Uterus (tissue), 4 donors: ENCODE data around the gene HECTD1. TPM values are rescaled to one million over a fixed set of nuclear protein-coding genes. Genes with fewer than 3 reads are reported as not detected.

Source experiments
- DNase-seq, 2 donors: peaks; one replicate each; pipeline ENCODE4 v3.0.0-alpha.2; 2019 to 2020
- H3K27ac ChIP-seq, 2 donors: fragments of 200-600 bp; sonication (generic); 1 replicate in 1 of 2; 2 replicates in 1 of 2; pipeline ENCODE4 v1.5.1; 2016 to 2018
- H3K27me3 ChIP-seq, 2 donors: fragments of 200-600 bp; sonication (generic); one replicate each; pipeline ENCODE4 v1.5.1; 2018 to 2019; ENCODE audit warnings: control low read depth in 1 of 2
- H3K36me3 ChIP-seq, 2 donors: fragments of 200-600 bp; sonication (generic); one replicate each; pipeline ENCODE4 v1.5.1; 2019; ENCODE audit warnings: control low read depth in 1 of 2
- H3K4me1 ChIP-seq, 2 donors: fragments of 200-600 bp; sonication (generic); one replicate each; pipeline ENCODE4 v1.5.1; 2018 to 2019; ENCODE audit warnings: control low read depth in 1 of 2
- H3K4me3 ChIP-seq, 2 donors: fragments of 200-600 bp; sonication (generic); 1 replicate in 1 of 2; 2 replicates in 1 of 2; pipeline ENCODE4 v1.5.1; 2018 to 2019; ENCODE audit warnings: mild to moderate bottlenecking in 1 of 2
- H3K9me3 ChIP-seq, 2 donors: fragments of 200-600 bp; sonication (generic); one replicate each; pipeline ENCODE4 v1.5.1; 2019; ENCODE audit warnings: control low read depth in 1 of 2
- POLR2A ChIP-seq, 2 donors: fragments of 450-650 bp; IDR thresholded peaks; one replicate each; pipeline ENCODE4 v1.6.1; 2016; ENCODE audit warnings: antibody characterized with exemption in 2 of 2, mild to moderate bottlenecking in 1 of 2, moderate library complexity in 1 of 2
- intact Hi-C: fragments of 100-400 bp; cut with DNase I; formaldehyde crosslinking; loops from one replicate; pipeline ENCODE4 v1.15.1; 2023; ENCODE audit warnings: low total_unique reads
- total RNA-seq, 4 donors: library from RNA; depleted of rRNA in 3 of 4; stranded (reverse); fragments of >200 nt in 3 of 4; gene quantifications; one replicate each; pipeline versions ENCODE4 v1.1.0 to v1.2.4, GENCODE V29; 2014 to 2023
- TF ChIP-seq, protein P1 (sequence below), 4 experiments: fragments of 200-600 bp in 2 of 4; fragments of 450-650 bp in 2 of 4; sonication (generic) in 2 of 4; IDR thresholded peaks; one replicate each; pipeline ENCODE4 v1.5.1; 2016 to 2019; ENCODE audit warnings: antibody characterized with exemption in 4 of 4, mild to moderate bottlenecking in 2 of 4, moderate library complexity in 1 of 4
- donor health status: DM: yes; HTN: yes; CAD: no.

HECTD1 gene
- total RNA-seq, 4 donors from 2014 or later = 99.4 to 434 (median 307) TPM

DNA sequence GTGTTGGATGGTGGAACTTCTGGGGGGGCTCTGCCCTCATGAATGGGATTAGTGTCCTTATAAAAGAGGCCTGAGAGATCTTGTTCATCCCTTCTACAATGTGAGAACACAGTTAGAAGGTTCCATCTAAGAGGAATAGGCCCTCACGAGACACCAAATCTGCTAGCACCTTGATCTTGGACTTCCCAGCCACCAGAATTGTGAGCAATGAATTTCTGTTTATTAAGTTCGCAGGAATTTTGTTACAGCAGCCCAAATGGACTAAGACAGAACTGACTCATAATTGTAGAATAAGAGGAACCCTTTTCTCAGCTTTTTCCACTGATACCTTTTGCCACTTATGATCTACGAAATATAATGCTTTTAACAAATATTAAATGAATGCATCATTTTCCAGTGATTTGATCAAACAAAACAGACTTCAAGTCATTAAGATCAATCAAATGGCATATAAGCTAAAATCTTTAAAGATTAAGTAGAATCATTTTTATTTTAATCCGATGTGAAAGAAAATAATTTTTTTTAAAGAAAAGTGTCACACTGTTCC lies 68.2 kb downstream of the HECTD1 start:
- Histone ChIP-seq H3K4me3 (no peak overlapping the region), H3K9me3 (no peaks in the 10 kb centered on the region), H3K36me3 (peaks cover 0 to 3% of the 10 kb centered on the region in 2 donors), H3K4me1 (no peaks in the 10 kb centered on the region), H3K27me3 (no peaks in the 10 kb centered on the region), H3K27ac (no peak overlapping the region)
- intact Hi-C loops = no loop called here
- DNase-seq = no peak
- TF ChIP-seq, protein P1, sequence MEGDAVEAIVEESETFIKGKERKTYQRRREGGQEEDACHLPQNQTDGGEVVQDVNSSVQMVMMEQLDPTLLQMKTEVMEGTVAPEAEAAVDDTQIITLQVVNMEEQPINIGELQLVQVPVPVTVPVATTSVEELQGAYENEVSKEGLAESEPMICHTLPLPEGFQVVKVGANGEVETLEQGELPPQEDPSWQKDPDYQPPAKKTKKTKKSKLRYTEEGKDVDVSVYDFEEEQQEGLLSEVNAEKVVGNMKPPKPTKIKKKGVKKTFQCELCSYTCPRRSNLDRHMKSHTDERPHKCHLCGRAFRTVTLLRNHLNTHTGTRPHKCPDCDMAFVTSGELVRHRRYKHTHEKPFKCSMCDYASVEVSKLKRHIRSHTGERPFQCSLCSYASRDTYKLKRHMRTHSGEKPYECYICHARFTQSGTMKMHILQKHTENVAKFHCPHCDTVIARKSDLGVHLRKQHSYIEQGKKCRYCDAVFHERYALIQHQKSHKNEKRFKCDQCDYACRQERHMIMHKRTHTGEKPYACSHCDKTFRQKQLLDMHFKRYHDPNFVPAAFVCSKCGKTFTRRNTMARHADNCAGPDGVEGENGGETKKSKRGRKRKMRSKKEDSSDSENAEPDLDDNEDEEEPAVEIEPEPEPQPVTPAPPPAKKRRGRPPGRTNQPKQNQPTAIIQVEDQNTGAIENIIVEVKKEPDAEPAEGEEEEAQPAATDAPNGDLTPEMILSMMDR (IDR thresholded peaks at IDR 0.05) = no peak
- TF ChIP-seq POLR2A (IDR thresholded peaks at IDR 0.05) = no peak

DNA sequence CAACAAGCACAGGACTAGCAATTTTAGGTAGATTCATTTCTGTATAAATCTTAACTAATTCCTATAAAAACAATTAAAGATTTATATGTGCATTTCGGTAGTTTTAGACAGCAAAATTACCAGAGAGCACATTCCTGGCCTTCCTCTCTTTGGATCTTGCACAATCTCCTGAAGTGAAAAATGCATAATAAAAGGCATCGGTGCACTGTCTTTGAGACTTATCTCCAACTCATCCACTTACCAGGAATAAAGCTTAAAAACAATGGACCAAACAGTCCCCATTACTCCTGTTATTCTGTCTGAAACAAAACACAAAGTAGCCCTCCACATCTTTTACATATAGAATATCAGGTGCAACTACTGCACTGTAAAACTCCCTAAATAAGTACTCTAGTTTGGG lies 69.3 kb downstream of the HECTD1 start:
- no peak overlapping the region for H3K27ac ChIP-seq
- no peak for TF ChIP-seq POLR2A (IDR thresholded peaks at IDR 0.05)
- TF ChIP-seq, protein P1 (IDR thresholded peaks at IDR 0.05) = no peak
- no peaks in the 10 kb centered on the region for H3K9me3 ChIP-seq
- H3K4me1 ChIP-seq = no peaks in the 10 kb centered on the region
- H3K36me3 ChIP-seq = peaks cover 0 to 3% of the 10 kb centered on the region in 2 donors
- intact Hi-C loops = no loop called here
- no peak for DNase-seq
- no peaks in the 10 kb centered on the region for H3K27me3 ChIP-seq
- H3K4me3 ChIP-seq = no peak overlapping the region

DNA sequence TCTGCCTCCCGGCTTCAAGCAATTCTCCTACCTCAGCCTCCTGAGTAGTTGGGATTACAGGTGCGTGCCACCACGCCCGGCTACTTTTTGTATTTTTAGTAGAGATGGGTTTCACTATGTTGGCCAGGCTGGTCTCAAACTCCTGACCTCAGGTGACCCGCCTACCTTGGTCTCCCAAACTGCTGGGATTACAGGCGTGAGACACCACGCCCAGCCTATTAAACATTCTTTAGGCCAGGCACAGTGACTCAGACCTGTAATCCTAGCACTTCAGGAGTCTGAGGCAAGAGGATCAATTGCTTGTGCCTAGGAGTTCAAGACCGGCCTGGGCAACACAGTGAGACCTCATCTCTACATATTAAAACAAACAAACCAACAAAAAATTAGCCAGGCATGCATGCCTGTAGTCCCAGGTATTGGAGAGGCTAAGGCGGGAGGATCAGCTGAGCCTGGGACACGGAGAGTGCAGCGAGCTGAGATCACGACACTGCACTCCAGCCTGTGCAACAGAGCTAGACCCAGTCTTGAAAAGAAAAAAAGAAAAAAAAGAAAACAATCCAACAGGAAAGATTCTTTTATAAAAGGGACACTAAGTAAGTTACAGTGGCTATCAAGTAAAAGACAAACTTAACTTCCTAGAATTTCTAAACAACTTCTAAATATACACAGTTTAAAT lies 70.2 kb downstream of the HECTD1 start:
- DNase-seq = no peak
- peaks cover 0 to 3% of the 10 kb centered on the region in 2 donors for H3K36me3 ChIP-seq
- no peak overlapping the region for H3K27ac ChIP-seq
- H3K9me3 ChIP-seq = no peaks in the 10 kb centered on the region
- intact Hi-C loops = no loop called here
- H3K27me3 ChIP-seq = no peaks in the 10 kb centered on the region
- TF ChIP-seq, protein P1 (IDR thresholded peaks at IDR 0.05) = no peak
- no peak for TF ChIP-seq POLR2A (IDR thresholded peaks at IDR 0.05)
- no peak overlapping the region for H3K4me3 ChIP-seq
- H3K4me1 ChIP-seq = no peaks in the 10 kb centered on the region

DNA sequence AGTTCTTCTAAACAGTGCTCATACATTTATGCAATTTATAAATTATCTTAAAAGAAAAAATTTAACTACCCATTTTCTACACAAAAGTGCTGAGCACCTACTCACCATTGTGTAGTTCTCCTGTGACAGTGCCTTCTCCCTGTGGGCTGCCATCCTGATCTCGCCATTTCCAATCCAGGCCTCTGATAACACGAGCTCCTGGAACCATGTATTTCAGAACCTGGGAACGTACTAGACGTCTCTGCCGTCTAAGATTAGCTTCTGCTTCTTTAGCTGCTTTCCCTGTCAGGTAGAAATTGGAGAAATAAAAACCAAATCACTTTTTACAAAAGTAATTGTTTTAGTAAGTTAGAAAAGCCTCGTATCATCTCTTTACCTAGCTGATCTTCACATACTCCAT lies 74.5 kb downstream of the HECTD1 start:
- intact Hi-C loops = no loop called here
- H3K36me3 ChIP-seq = no peaks in the 10 kb centered on the region
- DNase-seq = no peak
- H3K27ac ChIP-seq = no peak overlapping the region
- TF ChIP-seq POLR2A (IDR thresholded peaks at IDR 0.05) = no peak
- TF ChIP-seq, protein P1 (IDR thresholded peaks at IDR 0.05) = no peak
- no peak overlapping the region for H3K4me3 ChIP-seq
- H3K4me1 ChIP-seq = no peaks in the 10 kb centered on the region
- no peaks in the 10 kb centered on the region for H3K27me3 ChIP-seq
- no peaks in the 10 kb centered on the region for H3K9me3 ChIP-seq

DNA sequence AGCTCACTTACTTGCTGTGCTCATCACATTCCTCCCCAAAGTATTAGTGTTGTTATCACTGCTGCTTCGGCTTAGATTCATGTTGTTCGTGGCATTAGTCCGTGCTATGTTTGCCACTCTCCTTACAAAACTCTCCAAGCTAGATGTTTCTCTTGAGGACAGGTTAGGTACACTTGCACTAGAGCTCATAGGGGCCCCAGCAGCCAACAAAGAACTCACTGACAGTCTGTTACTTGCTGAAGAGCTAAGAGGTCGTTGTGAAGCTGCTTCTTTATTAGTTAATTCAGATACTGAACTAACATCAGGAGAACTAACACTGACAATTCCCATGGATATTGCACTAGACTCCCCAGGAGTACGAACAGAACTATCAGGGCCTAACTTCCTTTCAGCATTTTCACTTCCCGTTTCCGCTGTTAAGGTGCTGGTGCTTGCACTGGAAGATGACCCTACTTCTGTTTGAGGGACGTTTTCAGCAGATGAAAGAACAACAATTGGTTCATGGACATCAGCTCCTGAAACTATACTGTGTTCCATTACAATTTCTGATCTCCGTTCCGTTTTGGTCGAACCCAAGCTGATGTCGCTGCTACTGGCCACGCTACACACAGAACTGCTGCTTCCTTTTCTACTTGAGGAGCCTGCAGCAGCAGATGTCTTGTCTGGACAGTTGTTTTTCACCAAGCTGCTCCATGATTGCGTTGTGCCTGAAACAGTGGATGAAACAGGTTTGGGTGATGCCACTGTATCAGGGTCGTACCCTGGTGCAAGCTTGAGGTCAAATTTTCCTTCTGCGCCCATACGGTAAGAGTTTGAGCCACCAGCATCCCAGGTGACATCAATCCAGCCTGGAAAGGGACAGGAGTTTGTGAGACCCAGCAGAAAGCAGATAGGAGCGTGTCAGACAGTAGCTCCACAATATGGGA lies 78.7 kb downstream of the HECTD1 start:
- no peaks in the 10 kb centered on the region for H3K9me3 ChIP-seq
- TF ChIP-seq, protein P1 (IDR thresholded peaks at IDR 0.05) = no peak
- TF ChIP-seq POLR2A (IDR thresholded peaks at IDR 0.05) = no peak
- intact Hi-C loops = no loop called here
- no peak overlapping the region for H3K27ac ChIP-seq
- H3K4me1 ChIP-seq = no peaks in the 10 kb centered on the region
- no peak overlapping the region for H3K4me3 ChIP-seq
- DNase-seq = no peak
- H3K36me3 ChIP-seq = no peaks in the 10 kb centered on the region
- H3K27me3 ChIP-seq = no peaks in the 10 kb centered on the region
